Measurements from ENCODE around the gene POPDC3. TPM values are rescaled to one million over a fixed set of nuclear protein-coding genes. Genes with fewer than 3 reads are reported as not detected.

Gene POPDC3, protein sequence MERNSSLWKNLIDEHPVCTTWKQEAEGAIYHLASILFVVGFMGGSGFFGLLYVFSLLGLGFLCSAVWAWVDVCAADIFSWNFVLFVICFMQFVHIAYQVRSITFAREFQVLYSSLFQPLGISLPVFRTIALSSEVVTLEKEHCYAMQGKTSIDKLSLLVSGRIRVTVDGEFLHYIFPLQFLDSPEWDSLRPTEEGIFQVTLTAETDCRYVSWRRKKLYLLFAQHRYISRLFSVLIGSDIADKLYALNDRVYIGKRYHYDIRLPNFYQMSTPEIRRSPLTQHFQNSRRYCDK
- total RNA-seq (2016; rRNA removed; fragmentation: Illumina TruSeq; extraction: Trizol) (0.20 TPM in 1 of 2 replicates, not detected in the other), polyA plus RNA-seq (2011; rRNA removed) (0.18 TPM in 1 of 2 replicates, not detected in the other), polyA minus RNA-seq (2011; rRNA and poly(A)+ RNA removed; ENCODE audit: low replicate concordance) (0.50 and 2.8 TPM in 2 replicates), Bru-seq, nascent RNA (percentile 19 among the genes with signal in this experiment), BruChase-seq, experiment 1, labeled RNA remaining after a 6-hour chase (percentile 15 among the genes with signal in this experiment), BruChase-seq, experiment 2, labeled RNA remaining after a 2-hour chase (percentile 16 among the genes with signal in this experiment)
- 0.30 TPM in 1 of 2 replicates, not detected in the other for total RNA-seq (2016; cell fraction: cytosol; rRNA removed; fragmentation: Illumina TruSeq; extraction: Trizol; ENCODE audit: low read depth)
- not detected in 2 replicates for total RNA-seq (2016; cell fraction: insoluble cytoplasmic fraction; rRNA removed; fragmentation: Illumina TruSeq; extraction: Trizol)
- total RNA-seq (2016; cell fraction: membrane; rRNA removed; fragmentation: Illumina TruSeq; extraction: Trizol) = 0.17 and 0.40 TPM in 2 replicates
- not detected in 2 replicates for total RNA-seq (2016; cell fraction: nucleus; rRNA removed; fragmentation: Illumina TruSeq; extraction: Trizol)
- 0.09 TPM in 1 of 2 replicates, not detected in the other for polyA plus RNA-seq (2011; cell fraction: cytosol; rRNA removed)
- not detected in 2 replicates for polyA plus RNA-seq (2011; cell fraction: nucleus; rRNA removed)
- polyA plus RNA-seq (2012) = not detected in 2 replicates
- polyA plus RNA-seq (2016; cell fraction: cytosol; fragmentation: Illumina TruSeq; extraction: Trizol; ENCODE audit: low read depth) = 0.34 and 0.44 TPM in 2 replicates
- polyA plus RNA-seq (2016; cell fraction: insoluble cytoplasmic fraction; fragmentation: Illumina TruSeq; extraction: Trizol; ENCODE audit: low read depth) = 0.40 TPM in 1 of 2 replicates, not detected in the other
- polyA plus RNA-seq (2016; cell fraction: membrane; fragmentation: Illumina TruSeq; extraction: Trizol; ENCODE audit: low read depth) = 0.56 and 0.61 TPM in 2 replicates
- polyA plus RNA-seq (2016; cell fraction: nucleus; fragmentation: Illumina TruSeq; extraction: Trizol; ENCODE audit: insufficient read depth, low read depth) = not detected in 2 replicates
- not detected in 2 replicates for polyA minus RNA-seq (2011; cell fraction: cytosol; rRNA and poly(A)+ RNA removed)
- polyA minus RNA-seq (2011; cell fraction: nucleus; rRNA and poly(A)+ RNA removed) = not detected in 2 replicates
- long read RNA-seq, experiment 1 = 0 reads
- long read RNA-seq, experiment 2 = 0 reads

DNA sequence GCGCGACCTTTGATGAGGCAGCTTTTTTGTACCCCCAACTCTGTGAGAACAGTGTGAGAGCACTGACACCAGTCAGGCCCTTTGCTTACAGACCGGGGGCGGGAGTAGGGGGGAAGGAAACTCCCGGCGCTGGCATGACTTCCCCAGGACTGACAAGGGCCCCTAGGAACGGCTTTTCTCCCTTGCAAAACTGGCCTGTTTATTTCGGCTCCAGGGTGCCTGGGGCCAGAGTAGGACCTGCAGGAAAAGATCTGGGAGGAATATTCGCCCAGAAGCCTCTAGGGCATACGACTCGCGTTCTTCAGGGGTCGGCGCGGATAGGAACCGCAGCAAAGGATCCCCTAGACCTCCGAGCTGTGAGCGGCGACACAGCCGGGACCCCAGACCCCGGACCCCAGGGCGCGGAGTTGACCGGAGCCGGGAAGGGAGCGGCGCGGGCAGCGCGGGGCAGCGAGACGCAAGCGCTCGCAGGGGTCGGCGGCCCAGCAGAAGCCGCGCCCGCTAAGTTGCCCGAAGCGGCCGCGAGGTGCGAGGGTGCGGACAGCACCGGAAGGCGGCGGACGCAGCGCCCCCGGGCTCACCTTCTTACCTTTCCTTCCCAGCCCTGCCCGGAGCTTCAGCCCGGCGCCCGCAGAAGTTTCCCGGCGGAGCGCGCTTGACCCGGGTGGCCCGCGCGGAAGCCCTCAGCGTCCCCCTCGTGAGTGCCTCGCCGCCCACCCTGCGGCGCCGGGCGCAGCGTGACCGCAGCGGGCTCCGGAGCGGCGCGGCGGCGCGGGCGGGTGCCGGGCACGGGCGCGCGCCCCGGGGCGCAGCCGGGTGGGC, at the start of gene POPDC3:
TSS of gene POPDC3 (minus strand) at position 771 of the 822 bp plus-strand sequence. CDS start 18,105 bp downstream, outside the sequence.
- Histone ChIP-seq H3K27me3 (ENCODE audit: control insufficient read depth in 1 of 2, insufficient read depth in 2 of 2, low read length in 2 of 2) (peaks cover 4 to 34% of the 10 kb centered on the region in 2 experiments; a peak in 4 of 5 replicates), H3K9me3 (ENCODE audit: low read length) (no peaks in the 10 kb centered on the region), H2AFZ (ENCODE audit: low read length) (no peak within 1 kb of the TSS), H3K36me3 (replicated peaks in 1 of 2; ENCODE audit: control insufficient read depth in 1 of 2, insufficient read depth in 2 of 2, low read length in 2 of 2) (no peaks in the 10 kb centered on the region), H3K4me2 (ENCODE audit: low read depth, low read length) (peak within 1 kb of the TSS; percentile 83), H3K4me1 (ENCODE audit: insufficient read depth, low read length) (no peaks in the 10 kb centered on the region), H3K79me2 (ENCODE audit: insufficient read depth, low read length) (no peaks in the 10 kb centered on the region), H3K9ac (ENCODE audit: insufficient read depth, low read depth, low read length) (no peak within 1 kb of the TSS), H3K27ac (ENCODE audit: extremely low read length, insufficient read depth, low read length) (no peak within 1 kb of the TSS), H4K20me1 (ENCODE audit: insufficient read depth, low read length) (no peaks in the 10 kb centered on the region), H3K4me3 (replicated peaks in 1 of 3; ENCODE audit: insufficient read depth in 1 of 3, low read depth in 2 of 3, low read length in 3 of 3) (peak within 1 kb of the TSS; percentile 37 to 74 (median 49); a peak in 5 of 6 replicates)
- BruUV-seq (replicated peaks) = no TSS peak
- ATAC-seq = peak; percentile 94
- ChIA-PET CTCF (ENCODE audit: low intra/inter-chr PET ratio, low total read pairs) (no interaction called here), POLR2A (no interaction called here)
- in situ Hi-C loops (cut with HindIII; ENCODE audit: extremely low pct_ligation_motif_present, low pct_unique_long_range_greater_than_20kb) = no loop called here
- 12% methylated on average over 20 of the region's 90 CpGs for WGBS (ENCODE audit: low lambda C conversion rate)
- no peak for FAIRE-seq
- DNase-seq (ENCODE audit: low spot score) = no peak
- intact Hi-C loops (cut with micrococcal nuclease; ENCODE audit: unreplicated experiment) = no loop called here
- TF ChIP-seq TBX2 (CRISPR knock-in tag; IDR thresholded peaks at IDR 0.05; ENCODE audit: borderline replicate concordance) = peak; percentile 39; the same call in 1 of the 2 replicates
- TF ChIP-seq ZNF546 (CRISPR knock-in tag; conservative IDR thresholded peaks at IDR 0.05) = no peak
- 0 out of 2 replicates have a peak, but pooled peaks have one; percentile 10 for TF ChIP-seq ZNF574 (CRISPR knock-in tag; IDR thresholded peaks at IDR 0.05)
- no peak for TF ChIP-seq ZNF431 (CRISPR knock-in tag; IDR thresholded peaks at IDR 0.05; ENCODE audit: borderline replicate concordance, low read depth)
- 0 out of 2 replicates have a peak, but pooled peaks have one; percentile 12 for TF ChIP-seq ZMYM4 (CRISPR knock-in tag; IDR thresholded peaks at IDR 0.05)
- TF ChIP-seq, protein P1, sequence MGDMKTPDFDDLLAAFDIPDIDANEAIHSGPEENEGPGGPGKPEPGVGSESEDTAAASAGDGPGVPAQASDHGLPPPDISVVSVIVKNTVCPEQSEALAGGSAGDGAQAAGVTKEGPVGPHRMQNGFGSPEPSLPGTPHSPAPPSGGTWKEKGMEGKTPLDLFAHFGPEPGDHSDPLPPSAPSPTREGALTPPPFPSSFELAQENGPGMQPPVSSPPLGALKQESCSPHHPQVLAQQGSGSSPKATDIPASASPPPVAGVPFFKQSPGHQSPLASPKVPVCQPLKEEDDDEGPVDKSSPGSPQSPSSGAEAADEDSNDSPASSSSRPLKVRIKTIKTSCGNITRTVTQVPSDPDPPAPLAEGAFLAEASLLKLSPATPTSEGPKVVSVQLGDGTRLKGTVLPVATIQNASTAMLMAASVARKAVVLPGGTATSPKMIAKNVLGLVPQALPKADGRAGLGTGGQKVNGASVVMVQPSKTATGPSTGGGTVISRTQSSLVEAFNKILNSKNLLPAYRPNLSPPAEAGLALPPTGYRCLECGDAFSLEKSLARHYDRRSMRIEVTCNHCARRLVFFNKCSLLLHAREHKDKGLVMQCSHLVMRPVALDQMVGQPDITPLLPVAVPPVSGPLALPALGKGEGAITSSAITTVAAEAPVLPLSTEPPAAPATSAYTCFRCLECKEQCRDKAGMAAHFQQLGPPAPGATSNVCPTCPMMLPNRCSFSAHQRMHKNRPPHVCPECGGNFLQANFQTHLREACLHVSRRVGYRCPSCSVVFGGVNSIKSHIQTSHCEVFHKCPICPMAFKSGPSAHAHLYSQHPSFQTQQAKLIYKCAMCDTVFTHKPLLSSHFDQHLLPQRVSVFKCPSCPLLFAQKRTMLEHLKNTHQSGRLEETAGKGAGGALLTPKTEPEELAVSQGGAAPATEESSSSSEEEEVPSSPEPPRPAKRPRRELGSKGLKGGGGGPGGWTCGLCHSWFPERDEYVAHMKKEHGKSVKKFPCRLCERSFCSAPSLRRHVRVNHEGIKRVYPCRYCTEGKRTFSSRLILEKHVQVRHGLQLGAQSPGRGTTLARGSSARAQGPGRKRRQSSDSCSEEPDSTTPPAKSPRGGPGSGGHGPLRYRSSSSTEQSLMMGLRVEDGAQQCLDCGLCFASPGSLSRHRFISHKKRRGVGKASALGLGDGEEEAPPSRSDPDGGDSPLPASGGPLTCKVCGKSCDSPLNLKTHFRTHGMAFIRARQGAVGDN (CRISPR knock-in tag; IDR thresholded peaks at IDR 0.05) = peak; percentile 77
- TF ChIP-seq KDM2A (CRISPR knock-in tag; IDR thresholded peaks at IDR 0.05; ENCODE audit: borderline replicate concordance, low read depth) = peak; percentile 32; the same call in 1 of the 2 replicates
- TF ChIP-seq TMF1 (CRISPR knock-in tag; IDR thresholded peaks at IDR 0.05; ENCODE audit: low read depth) = no peak
- TF ChIP-seq RARA (CRISPR knock-in tag; IDR thresholded peaks at IDR 0.05) = no peak
